GM18508 (cell line): ENCODE measurements around the gene LIN52.

Experiments used
- ATAC-seq: cut with Tn5 transposase; IDR thresholded peaks from one replicate; pipeline ENCODE4 v1.9.1; 2021; ENCODE audit warnings: moderate number of reproducible peaks; ENCODE audit not compliant: insufficient read depth, unreplicated experiment

LIN52 gene

GRCh38 chr14:74084277-74085046, at the start of gene LIN52, which contains the start of gene ALDH6A1:
Gene LIN52, plus strand, starts transcription at chr14:74084956. Its CDS starts 19 bp downstream, at chr14:74084975.
Gene ALDH6A1, minus strand, starts transcription at chr14:74084453. Its CDS starts 59 bp downstream, at chr14:74084394.
- peak; percentile 72 for ATAC-seq

- no peak for ATAC-seq
These were observed 49.2 kb upstream of the LIN52 start for GRCh38 chr14:74035556-74035955.

DNA sequence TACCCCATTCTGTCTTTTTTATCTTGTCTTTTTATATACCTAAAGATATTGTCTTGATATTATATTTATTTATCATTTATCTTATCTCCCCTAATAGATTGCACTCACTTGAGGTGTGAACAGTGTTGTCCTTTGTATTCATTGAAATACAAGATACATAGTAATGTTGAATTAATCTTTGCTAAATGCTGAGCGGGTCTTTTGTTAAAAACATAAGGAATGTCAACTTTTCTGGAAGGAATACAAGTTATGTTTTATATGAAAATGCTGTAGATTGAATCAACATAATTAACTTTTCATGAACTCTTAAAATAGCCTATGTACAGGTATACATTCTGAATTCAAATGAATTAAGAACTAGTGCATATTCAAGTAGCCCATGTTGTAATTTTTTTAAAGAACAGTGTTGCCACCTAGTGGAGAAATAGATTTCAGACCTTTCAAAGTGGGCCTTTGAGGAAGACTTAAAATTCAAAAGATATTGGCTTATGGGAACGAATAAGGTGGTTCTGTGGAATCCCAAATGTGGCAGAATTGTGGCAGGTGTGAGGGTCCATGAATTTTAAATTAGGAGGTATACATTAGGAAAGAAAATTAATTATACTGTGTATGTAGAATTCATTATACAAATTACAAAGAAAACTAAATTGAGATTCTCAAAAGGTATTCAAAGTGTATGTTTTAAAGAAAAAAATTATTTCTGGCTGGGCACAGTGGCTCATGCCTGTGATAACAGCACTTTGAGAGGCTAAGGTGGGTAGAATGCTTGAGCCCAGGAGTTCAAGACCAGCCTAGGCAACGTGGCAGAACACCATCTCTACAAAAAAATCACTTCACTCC, 46.5 kb upstream of the LIN52 start:
- no peak for ATAC-seq

- ATAC-seq = no peak
These were observed 42.5 kb upstream of the LIN52 start for GRCh38 chr14:74042296-74042695.

- ATAC-seq = no peak
These were observed 39.2 kb upstream of the LIN52 start for GRCh38 chr14:74045522-74045921.

- no peak for ATAC-seq
These were observed 36.5 kb upstream of the LIN52 start for GRCh38 chr14:74048281-74048680.

DNA sequence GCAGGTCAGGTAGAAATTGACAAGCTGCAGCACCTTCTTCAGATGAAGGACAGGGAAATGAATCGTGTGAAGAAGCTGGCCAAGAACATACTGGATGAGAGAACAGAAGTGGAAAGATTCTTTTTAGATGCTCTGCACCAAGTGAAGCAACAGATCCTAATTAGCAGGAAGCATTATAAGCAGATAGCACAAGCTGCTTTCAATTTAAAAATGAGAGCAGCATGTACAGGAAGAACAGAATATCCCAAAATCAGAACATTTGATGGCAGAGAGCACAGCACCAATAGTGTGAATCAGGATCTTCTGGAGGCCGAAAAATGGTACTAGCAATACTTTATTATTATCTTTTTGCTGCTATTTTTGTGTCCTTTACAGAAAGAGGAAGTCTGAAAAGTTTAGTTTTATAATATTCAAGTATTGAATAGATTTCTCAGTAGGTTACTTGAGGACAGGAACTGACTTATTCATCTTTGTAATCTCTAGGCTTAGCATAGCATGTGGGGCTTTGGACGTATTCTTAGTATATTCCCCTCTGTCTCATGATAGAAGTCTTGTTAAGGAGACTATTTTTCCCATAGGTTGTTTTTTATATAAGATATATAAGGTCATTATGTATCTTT, 34.8 kb upstream of the LIN52 start:
- ATAC-seq = no peak

- no peak for ATAC-seq
These were observed 22.0 kb upstream of the LIN52 start for GRCh38 chr14:74062809-74063150.

- no peak for ATAC-seq
These were observed 20.3 kb upstream of the LIN52 start for GRCh38 chr14:74064426-74064825.

- no peak for ATAC-seq
These were observed 19.9 kb upstream of the LIN52 start for GRCh38 chr14:74064883-74065282.

- ATAC-seq = no peak
These were observed 18.8 kb upstream of the LIN52 start for GRCh38 chr14:74065746-74066575.

DNA sequence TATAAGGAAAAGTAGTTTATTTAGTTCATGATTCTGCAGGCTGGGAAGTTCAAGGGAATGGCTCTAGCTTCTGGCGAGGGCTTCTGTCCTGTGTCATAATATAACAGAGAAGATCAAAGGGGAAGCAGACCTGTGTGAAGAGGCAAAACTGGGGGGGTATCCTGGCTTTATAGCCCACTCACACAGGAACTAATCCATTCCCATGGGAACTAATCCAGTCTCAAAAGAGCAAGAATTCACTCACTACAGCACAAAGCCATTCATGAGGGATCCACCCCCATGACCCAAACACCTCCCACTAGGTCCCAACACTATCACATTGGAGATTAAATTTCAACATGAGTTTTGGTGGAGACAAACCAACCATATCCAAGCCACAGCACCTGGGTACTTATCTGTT, 7.4 kb upstream of the LIN52 start:
- ATAC-seq = no peak

DNA sequence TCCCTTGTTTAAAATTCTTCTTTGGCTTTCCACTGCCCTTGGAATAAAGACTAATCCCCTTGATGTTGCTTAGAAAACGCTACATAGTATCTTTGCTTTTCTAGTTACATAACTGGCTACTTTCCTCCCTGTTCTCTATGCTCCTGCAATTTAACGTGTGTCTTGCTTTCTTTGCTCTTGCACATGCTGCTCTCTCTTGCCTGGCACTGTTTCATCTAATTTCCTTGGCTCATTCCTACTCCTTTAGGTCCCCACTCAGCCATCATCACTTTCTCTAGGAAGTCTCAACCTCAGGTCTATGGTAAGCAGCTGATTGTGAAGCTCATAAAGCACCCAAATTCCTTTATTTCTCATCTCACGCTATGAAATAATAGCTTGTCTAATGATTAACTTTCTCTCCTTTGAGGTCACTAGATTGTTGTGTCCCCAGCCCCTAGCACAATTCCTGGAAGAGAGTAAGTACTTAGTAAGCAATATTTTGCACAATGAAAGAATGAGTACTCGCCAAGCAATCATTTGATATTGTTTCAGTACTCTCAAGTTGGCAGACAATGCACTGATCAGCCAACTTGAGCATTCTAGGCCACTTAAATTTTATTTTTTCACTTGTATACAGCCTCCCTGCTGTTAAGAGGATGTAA, 3.8 kb upstream of the LIN52 start:
- ATAC-seq = no peak

DNA sequence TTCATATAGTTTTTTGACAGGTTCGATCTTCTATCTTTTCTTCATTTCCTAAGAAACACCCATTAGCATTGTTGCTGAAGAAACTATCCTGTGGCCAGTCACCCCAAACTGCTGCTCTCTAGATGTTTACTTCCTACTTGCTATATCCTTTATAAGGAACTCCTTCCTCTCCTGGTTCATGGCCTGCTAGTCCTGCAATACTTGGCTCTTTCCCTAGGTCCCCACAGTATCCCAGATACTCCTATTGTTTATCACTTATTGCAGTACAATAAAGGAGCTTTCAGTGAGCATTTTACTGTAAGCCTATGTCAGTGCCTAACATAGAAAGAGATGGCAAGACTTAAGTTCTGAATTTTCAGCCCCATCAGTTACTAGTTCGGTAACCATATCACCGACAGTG, 3.3 kb upstream of the LIN52 start:
- no peak for ATAC-seq

DNA sequence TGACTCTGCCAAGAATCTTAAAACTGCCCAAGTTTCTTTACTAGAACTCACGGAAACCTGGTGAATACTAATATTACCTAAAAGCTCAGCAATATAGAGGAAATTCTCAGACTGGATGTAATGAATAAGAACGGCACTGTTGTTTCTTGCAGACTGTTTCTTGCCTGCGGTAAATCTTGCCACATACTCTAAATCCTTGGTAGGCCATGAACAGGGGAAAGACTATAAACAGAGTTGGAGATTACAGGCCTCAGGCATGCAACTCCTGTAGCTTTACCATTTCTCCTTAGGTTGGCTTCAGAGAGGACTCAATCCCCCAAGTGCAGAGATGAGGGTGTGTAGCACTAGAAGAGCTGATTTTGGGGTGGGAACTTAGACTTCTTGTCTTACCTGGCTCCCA, 1.6 kb upstream of the LIN52 start:
- ATAC-seq = no peak

DNA sequence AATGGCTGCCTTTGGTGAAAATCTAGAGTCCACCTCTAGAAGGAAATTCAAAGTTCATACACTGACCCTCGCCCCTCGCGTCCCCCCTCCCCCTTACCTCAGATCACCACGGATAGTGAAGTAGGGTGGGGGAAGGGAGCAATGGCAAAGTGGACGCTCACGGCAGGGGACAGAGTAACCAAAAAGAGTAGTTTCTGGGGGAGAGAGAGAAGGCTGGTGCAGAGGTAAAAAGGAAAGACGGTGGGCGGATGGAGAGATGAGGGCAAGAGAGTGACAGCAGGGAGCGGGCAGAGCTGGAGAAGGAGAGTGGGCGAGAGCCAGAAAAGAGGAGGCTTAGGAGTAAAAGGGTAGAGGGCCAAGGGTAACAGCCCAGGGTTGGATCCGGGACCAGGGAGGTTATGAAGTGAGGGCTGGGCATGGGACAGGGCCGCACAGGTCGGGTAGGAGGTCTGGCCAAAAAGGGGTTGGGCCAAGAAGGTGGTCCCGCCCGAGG, 926 bp upstream of the LIN52 start:
- no peak for ATAC-seq

DNA sequence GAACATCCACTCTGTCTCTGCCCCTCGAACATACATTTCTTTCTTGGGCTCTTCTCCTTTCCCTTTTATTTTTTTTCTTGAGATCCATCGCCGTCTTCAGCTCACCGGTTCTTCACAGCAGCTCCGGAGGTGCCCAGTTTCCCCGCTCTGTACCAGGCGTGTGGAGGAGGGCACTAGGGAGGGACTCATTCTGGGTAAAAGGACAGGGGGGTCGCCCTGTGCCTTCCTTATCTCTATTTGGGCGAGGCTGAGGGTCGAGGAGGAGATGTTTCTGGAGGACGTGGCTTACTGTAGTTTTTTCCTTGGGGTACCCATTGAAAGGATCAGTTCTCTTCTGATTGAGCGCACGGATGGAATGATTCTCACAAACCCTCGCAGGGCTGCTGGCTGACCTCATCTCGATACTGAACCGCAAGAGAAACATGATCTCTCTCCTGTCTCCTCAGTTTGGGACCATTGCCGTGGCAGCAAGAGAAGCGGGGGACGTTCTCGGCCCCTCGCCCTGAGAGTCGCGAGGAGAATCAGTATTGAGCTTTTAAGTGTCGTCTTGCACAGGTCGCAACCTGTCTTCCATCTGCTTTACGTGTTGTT, 386 bp downstream of the LIN52 start:
- ATAC-seq = peak; percentile 10

DNA sequence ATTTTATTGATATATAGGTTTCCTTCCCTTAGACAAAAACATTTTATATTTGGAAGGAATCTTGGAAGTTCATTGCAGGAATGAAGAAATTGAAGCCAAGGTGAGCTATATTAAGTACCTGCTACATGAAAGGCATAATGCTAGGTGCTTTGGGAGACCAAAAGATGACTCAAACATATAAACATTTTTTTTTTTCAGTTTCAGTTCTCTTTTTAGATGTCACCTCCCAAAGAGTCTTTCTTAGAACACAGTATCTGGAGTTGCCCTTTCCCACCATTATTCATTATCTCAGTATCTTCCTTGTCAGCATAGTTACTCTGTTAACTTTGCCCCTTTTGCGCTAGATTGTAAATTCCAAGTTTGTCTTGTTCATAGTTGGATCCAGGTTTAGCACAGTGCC, 1.1 kb downstream of the LIN52 start:
- ATAC-seq = no peak
